Tibial nerve (tissue), 3 donors: ENCODE results near the gene CTNND2.

Experiments
- CTCF ChIP-seq, 5 experiments: fragments of 200-600 bp in 3 of 5; fragments of 450-650 bp in 2 of 5; sonication (generic) in 3 of 5; IDR thresholded peaks; one replicate each; pipeline ENCODE4 v1.5.1; 2016 to 2019; ENCODE audit warnings: antibody characterized with exemption in 5 of 5, mild to moderate bottlenecking in 3 of 5, moderate library complexity in 2 of 5
- POLR2A ChIP-seq, 2 donors: fragments of 450-650 bp; IDR thresholded peaks; one replicate each; pipeline ENCODE4 v1.6.1; 2017; ENCODE audit warnings: antibody characterized with exemption in 2 of 2, mild to moderate bottlenecking in 2 of 2, moderate library complexity in 2 of 2

- no peak for TF ChIP-seq CTCF (IDR thresholded peaks at IDR 0.05)
- no peak for TF ChIP-seq POLR2A (IDR thresholded peaks at IDR 0.05)
These were observed 203.9 kb downstream of the CTNND2 start for GRCh38 chr5:11700391-11700790.
